Liver (tissue), 9 donors: ENCODE measurements around the gene RXRB. TPM values are rescaled to one million over a fixed set of nuclear protein-coding genes. Genes with fewer than 3 reads are reported as not detected.

Experiments used
- DNase-seq: peaks from one replicate; pipeline ENCODE4 v3.0.0-alpha.2; 2017; ENCODE audit warnings: low spot score
- H3K27ac ChIP-seq, 2 donors: one replicate each; pipeline ENCODE4 v1.7.0; 2013; ENCODE audit warnings: inconsistent platforms in 2 of 2, low read length in 2 of 2, control low read depth in 1 of 2, low read depth in 1 of 2, mild to moderate bottlenecking in 1 of 2
- H3K27me3 ChIP-seq, 4 donors: one replicate each; pipeline versions ENCODE4 v1.6.1 to v1.7.0; 2013; ENCODE audit warnings: low read length in 3 of 4, inconsistent platforms in 1 of 4, mild to moderate bottlenecking in 1 of 4, moderate library complexity in 1 of 4; ENCODE audit not compliant: control insufficient read depth in 4 of 4, insufficient read depth in 4 of 4
- H3K36me3 ChIP-seq, 4 donors: one replicate each; pipeline versions ENCODE4 v1.6.1 to v1.7.0; 2013; ENCODE audit warnings: low read length in 3 of 4, mild to moderate bottlenecking in 3 of 4, low read depth in 1 of 4, moderate library complexity in 1 of 4; ENCODE audit not compliant: control insufficient read depth in 4 of 4, insufficient read depth in 3 of 4
- H3K4me1 ChIP-seq, 4 donors: one replicate each; pipeline versions ENCODE4 v1.6.1 to v1.7.0; 2013; ENCODE audit warnings: low read length in 3 of 4, mild to moderate bottlenecking in 3 of 4, moderate library complexity in 1 of 4; ENCODE audit not compliant: control insufficient read depth in 4 of 4, insufficient read depth in 4 of 4
- H3K4me3 ChIP-seq, 3 donors: one replicate each; pipeline versions ENCODE4 v1.6.1 to v1.7.0; 2013; ENCODE audit warnings: low read length in 3 of 3, control low read depth in 1 of 3, low read depth in 1 of 3, mild to moderate bottlenecking in 1 of 3
- H3K9ac ChIP-seq, 2 donors: one replicate each; pipeline ENCODE4 v1.7.0; 2013; ENCODE audit warnings: low read length in 2 of 2, mild to moderate bottlenecking in 2 of 2, moderate library complexity in 2 of 2, control low read depth in 1 of 2, low read depth in 1 of 2
- H3K9me3 ChIP-seq, 4 donors: one replicate each; pipeline versions ENCODE4 v1.6.1 to v1.7.0; 2013; ENCODE audit warnings: low read length in 3 of 4; ENCODE audit not compliant: control insufficient read depth in 4 of 4
- EGR1 ChIP-seq, 2 donors: IDR thresholded peaks; 2 replicates each; pipeline ENCODE4 v1.6.1; 2016 to 2018; ENCODE audit warnings: antibody characterized with exemption in 2 of 2, low read depth in 2 of 2
- FOXA1 ChIP-seq: IDR thresholded peaks from 2 replicates; pipeline ENCODE4 v1.6.1; 2016; ENCODE audit warnings: antibody characterized with exemption
- FOXA2 ChIP-seq: IDR thresholded peaks from 2 replicates; pipeline ENCODE4 v1.6.1; 2016; ENCODE audit warnings: antibody characterized with exemption
- GABPA ChIP-seq, 2 donors: IDR thresholded peaks in 1 of 2; conservative IDR thresholded peaks in 1 of 2; 2 replicates each; pipeline ENCODE4 v1.6.1; 2016; ENCODE audit warnings: antibody characterized with exemption in 2 of 2, mild to moderate bottlenecking in 1 of 2, moderate library complexity in 1 of 2
- HNF4A ChIP-seq, 2 donors: conservative IDR thresholded peaks; 2 replicates each; pipeline ENCODE4 v1.6.1; 2016; ENCODE audit warnings: antibody characterized with exemption in 2 of 2, mild to moderate bottlenecking in 2 of 2
- HNF4G ChIP-seq: IDR thresholded peaks from 2 replicates; pipeline ENCODE4 v1.6.1; 2016; ENCODE audit warnings: antibody characterized with exemption
- RAD21 ChIP-seq, 2 donors: IDR thresholded peaks; 2 replicates each; pipeline ENCODE4 v1.6.1; 2016; ENCODE audit warnings: antibody characterized with exemption in 2 of 2, mild to moderate bottlenecking in 2 of 2
- RXRA ChIP-seq, 2 donors: IDR thresholded peaks; 2 replicates each; pipeline ENCODE4 v1.6.1; 2017 to 2018; ENCODE audit warnings: antibody characterized with exemption in 2 of 2, mild to moderate bottlenecking in 1 of 2
- TAF1 ChIP-seq: conservative IDR thresholded peaks from 2 replicates; pipeline ENCODE4 v1.6.1; 2016; ENCODE audit warnings: antibody characterized with exemption, mild to moderate bottlenecking
- YY1 ChIP-seq: IDR thresholded peaks from 2 replicates; pipeline ENCODE4 v1.6.1; 2016; ENCODE audit warnings: antibody characterized with exemption, mild to moderate bottlenecking
- WGBS: extraction: QIAGEN DNeasy Blood & Tissue Kit; methylation state at CpG from one replicate; pipeline ENCODE4 v1.1.7; 2013; 5-methylcytosine and 5-hydroxymethylcytosine counted together
- polyA plus RNA-seq, 2 donors: library from polyadenylated mRNA; stranded (reverse) in 1 of 2; unstranded in 1 of 2; fragments of 200-250 nt in 1 of 2; fragments of >200 nt in 1 of 2; fragmentation: Nextera tagmentation in 1 of 2; extraction: Ambion mirVana in 1 of 2; gene quantifications; one replicate each; pipeline versions ENCODE4 v1.2.1 to v1.2.3, GENCODE V29; 2013 to 2015
- total RNA-seq, 2 donors: library from RNA; depleted of rRNA; stranded (reverse); fragments of >200 nt; gene quantifications; one replicate each; pipeline ENCODE4 v1.2.3, GENCODE V29; 2014
- TF ChIP-seq, protein P1 (sequence below): IDR thresholded peaks from 2 replicates; pipeline ENCODE4 v1.6.1; 2016; ENCODE audit warnings: antibody characterized with exemption
- TF ChIP-seq, protein P2 (sequence below): IDR thresholded peaks from 2 replicates; pipeline ENCODE4 v1.6.1; 2016; ENCODE audit warnings: antibody characterized with exemption
- TF ChIP-seq, protein P3 (sequence below): fragments of 150-350 bp; IDR thresholded peaks from 2 replicates; pipeline ENCODE4 v1.5.1; 2017; ENCODE audit warnings: improper control_type of control experiment, low read depth, low read length; ENCODE audit not compliant: missing input control
- TF ChIP-seq, protein P4 (sequence below): IDR thresholded peaks from 2 replicates; pipeline ENCODE4 v1.6.1; 2016; ENCODE audit warnings: antibody characterized with exemption, mild to moderate bottlenecking
- donor health status: healthy.
- donor health status: healthy.
- donor health status: healthy.
- donor health status: healthy.
- donor health status: healthy.

RXRB gene
- total and polyA plus RNA-seq, 4 donors = 7.7 to 19.4 (median 11.7) TPM

DNA sequence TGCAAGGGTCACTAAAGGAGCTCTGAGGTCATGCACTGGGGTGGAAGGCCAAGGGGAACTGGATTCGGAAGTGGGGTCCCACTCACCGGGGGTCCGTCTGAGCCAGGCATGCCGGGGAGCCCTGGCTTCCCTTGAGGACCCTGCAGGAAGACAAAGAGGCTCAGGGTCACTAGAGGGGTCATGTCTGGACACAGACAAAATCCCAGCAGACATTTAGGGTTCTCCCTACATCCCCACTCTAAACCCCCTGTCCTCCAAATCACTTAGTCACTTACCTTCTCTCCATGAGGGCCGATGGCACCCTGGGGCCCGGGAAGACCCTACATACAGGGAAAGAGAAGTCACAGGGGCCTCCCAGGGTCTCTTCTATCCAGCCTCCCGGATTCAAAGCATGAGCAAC is 23.6 kb downstream of the RXRB start (continued):
- no peak for TF ChIP-seq RAD21 (IDR thresholded peaks at IDR 0.05)
- TF ChIP-seq FOXA1 = no peak

- Histone ChIP-seq H3K36me3 (no peaks in the 10 kb centered on the region), H3K4me1 (no peaks in the 10 kb centered on the region), H3K9ac (no peak overlapping the region), H3K27ac (no peak overlapping the region), H3K9me3 (no peaks in the 10 kb centered on the region), H3K27me3 (no peaks in the 10 kb centered on the region), H3K4me3 (no peak overlapping the region)
- TF ChIP-seq GABPA (IDR thresholded peaks at IDR 0.05 in 1 of 2, conservative IDR thresholded peaks at IDR 0.05 in 1 of 2) (no peak), RAD21 (IDR thresholded peaks at IDR 0.05) (no peak), YY1 (no peak), EGR1 (IDR thresholded peaks at IDR 0.05; ENCODE audit: low read depth in 2 of 2) (no peak), FOXA2 (no peak), TAF1 (no peak), RXRA (IDR thresholded peaks at IDR 0.05) (no peak), HNF4A (conservative IDR thresholded peaks at IDR 0.05) (no peak), HNF4G (no peak)
- TF ChIP-seq, protein P1, sequence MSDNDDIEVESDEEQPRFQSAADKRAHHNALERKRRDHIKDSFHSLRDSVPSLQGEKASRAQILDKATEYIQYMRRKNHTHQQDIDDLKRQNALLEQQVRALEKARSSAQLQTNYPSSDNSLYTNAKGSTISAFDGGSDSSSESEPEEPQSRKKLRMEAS = no peak
- TF ChIP-seq, protein P2, sequence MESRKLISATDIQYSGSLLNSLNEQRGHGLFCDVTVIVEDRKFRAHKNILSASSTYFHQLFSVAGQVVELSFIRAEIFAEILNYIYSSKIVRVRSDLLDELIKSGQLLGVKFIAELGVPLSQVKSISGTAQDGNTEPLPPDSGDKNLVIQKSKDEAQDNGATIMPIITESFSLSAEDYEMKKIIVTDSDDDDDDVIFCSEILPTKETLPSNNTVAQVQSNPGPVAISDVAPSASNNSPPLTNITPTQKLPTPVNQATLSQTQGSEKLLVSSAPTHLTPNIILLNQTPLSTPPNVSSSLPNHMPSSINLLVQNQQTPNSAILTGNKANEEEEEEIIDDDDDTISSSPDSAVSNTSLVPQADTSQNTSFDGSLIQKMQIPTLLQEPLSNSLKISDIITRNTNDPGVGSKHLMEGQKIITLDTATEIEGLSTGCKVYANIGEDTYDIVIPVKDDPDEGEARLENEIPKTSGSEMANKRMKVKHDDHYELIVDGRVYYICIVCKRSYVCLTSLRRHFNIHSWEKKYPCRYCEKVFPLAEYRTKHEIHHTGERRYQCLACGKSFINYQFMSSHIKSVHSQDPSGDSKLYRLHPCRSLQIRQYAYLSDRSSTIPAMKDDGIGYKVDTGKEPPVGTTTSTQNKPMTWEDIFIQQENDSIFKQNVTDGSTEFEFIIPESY = no peak
- TF ChIP-seq, protein P3, sequence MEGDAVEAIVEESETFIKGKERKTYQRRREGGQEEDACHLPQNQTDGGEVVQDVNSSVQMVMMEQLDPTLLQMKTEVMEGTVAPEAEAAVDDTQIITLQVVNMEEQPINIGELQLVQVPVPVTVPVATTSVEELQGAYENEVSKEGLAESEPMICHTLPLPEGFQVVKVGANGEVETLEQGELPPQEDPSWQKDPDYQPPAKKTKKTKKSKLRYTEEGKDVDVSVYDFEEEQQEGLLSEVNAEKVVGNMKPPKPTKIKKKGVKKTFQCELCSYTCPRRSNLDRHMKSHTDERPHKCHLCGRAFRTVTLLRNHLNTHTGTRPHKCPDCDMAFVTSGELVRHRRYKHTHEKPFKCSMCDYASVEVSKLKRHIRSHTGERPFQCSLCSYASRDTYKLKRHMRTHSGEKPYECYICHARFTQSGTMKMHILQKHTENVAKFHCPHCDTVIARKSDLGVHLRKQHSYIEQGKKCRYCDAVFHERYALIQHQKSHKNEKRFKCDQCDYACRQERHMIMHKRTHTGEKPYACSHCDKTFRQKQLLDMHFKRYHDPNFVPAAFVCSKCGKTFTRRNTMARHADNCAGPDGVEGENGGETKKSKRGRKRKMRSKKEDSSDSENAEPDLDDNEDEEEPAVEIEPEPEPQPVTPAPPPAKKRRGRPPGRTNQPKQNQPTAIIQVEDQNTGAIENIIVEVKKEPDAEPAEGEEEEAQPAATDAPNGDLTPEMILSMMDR = no peak
- TF ChIP-seq, protein P4, sequence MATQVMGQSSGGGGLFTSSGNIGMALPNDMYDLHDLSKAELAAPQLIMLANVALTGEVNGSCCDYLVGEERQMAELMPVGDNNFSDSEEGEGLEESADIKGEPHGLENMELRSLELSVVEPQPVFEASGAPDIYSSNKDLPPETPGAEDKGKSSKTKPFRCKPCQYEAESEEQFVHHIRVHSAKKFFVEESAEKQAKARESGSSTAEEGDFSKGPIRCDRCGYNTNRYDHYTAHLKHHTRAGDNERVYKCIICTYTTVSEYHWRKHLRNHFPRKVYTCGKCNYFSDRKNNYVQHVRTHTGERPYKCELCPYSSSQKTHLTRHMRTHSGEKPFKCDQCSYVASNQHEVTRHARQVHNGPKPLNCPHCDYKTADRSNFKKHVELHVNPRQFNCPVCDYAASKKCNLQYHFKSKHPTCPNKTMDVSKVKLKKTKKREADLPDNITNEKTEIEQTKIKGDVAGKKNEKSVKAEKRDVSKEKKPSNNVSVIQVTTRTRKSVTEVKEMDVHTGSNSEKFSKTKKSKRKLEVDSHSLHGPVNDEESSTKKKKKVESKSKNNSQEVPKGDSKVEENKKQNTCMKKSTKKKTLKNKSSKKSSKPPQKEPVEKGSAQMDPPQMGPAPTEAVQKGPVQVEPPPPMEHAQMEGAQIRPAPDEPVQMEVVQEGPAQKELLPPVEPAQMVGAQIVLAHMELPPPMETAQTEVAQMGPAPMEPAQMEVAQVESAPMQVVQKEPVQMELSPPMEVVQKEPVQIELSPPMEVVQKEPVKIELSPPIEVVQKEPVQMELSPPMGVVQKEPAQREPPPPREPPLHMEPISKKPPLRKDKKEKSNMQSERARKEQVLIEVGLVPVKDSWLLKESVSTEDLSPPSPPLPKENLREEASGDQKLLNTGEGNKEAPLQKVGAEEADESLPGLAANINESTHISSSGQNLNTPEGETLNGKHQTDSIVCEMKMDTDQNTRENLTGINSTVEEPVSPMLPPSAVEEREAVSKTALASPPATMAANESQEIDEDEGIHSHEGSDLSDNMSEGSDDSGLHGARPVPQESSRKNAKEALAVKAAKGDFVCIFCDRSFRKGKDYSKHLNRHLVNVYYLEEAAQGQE = no peak
- DNase-seq = no peak
- WGBS = 77% methylated on average over 10 of the region's 10 CpGs
These were observed 24.9 kb downstream of the RXRB start for GRCh38 chr6:33175436-33176069.
